Ishikawa (cell line): ENCODE measurements around the gene REX1BD.

ENCODE experiments used
- CEBPB ChIP-seq: IDR thresholded peaks from 2 replicates; pipeline ENCODE4 v1.6.1; 2012
- CREB1 ChIP-seq: IDR thresholded peaks from 2 replicates; pipeline ENCODE4 v1.6.1; 2012; ENCODE audit warnings: low read depth
- EGR1 ChIP-seq: IDR thresholded peaks from 2 replicates; pipeline ENCODE4 v1.6.1; 2012
- EP300 ChIP-seq: IDR thresholded peaks from 2 replicates; pipeline ENCODE4 v1.6.1; 2012; ENCODE audit warnings: borderline replicate concordance
- FOXM1 ChIP-seq: IDR thresholded peaks from 2 replicates; pipeline ENCODE4 v1.6.1; 2012; ENCODE audit warnings: low read depth, borderline replicate concordance
- NFIC ChIP-seq: IDR thresholded peaks from 2 replicates; pipeline ENCODE4 v1.6.1; 2012
- RAD21 ChIP-seq: IDR thresholded peaks from 2 replicates; pipeline ENCODE4 v1.6.1; 2012; ENCODE audit warnings: low read depth
- TAF1 ChIP-seq: IDR thresholded peaks from 2 replicates; pipeline ENCODE4 v1.6.1; 2012; ENCODE audit warnings: low read depth, mild to moderate bottlenecking
- TCF12 ChIP-seq: IDR thresholded peaks from 2 replicates; pipeline ENCODE4 v1.6.1; 2012; ENCODE audit warnings: low read depth
- TEAD4 ChIP-seq: IDR thresholded peaks from 2 replicates; pipeline ENCODE4 v1.6.1; 2012
- YY1 ChIP-seq: IDR thresholded peaks from 2 replicates; pipeline ENCODE4 v1.6.1; 2012; ENCODE audit warnings: low read depth
- ZBTB7A ChIP-seq: IDR thresholded peaks from 2 replicates; pipeline ENCODE4 v1.6.1; 2012; ENCODE audit warnings: low read depth
- TF ChIP-seq, protein P1 (sequence below): IDR thresholded peaks from 2 replicates; pipeline ENCODE4 v1.6.1; 2012
- TF ChIP-seq, protein P2 (sequence below): IDR thresholded peaks from 2 replicates; pipeline ENCODE4 v1.6.1; 2012
- TF ChIP-seq, protein P3 (sequence below): IDR thresholded peaks from 2 replicates; pipeline ENCODE4 v1.6.1; 2012; ENCODE audit warnings: low read depth, mild to moderate bottlenecking

The REX1BD gene

DNA sequence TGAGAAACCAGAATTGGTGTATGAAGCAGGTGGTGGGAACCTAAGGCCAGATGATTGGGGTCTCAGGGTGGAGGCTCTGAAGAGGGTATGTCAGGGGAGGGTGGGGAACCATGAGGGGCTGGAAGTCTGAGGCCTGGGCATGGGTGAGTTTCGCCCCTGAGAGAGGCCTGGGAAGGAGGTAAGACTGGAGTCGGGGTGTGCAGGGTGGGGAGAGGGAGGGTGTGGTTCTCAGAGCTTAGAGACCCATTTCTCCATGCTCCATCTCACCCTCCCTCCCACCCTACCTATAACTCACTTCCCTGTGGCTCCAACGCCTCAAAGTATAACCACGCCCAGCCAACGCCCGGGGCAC lies 47.2 kb downstream of the REX1BD start:
- TF ChIP-seq CREB1 (no peak), CEBPB (no peak), YY1 (no peak), FOXM1 (no peak), ZBTB7A (no peak), TEAD4 (no peak), TCF12 (no peak), EP300 (no peak), EGR1 (no peak), TAF1 (no peak), RAD21 (no peak), NFIC (no peak)
- TF ChIP-seq, protein P1, sequence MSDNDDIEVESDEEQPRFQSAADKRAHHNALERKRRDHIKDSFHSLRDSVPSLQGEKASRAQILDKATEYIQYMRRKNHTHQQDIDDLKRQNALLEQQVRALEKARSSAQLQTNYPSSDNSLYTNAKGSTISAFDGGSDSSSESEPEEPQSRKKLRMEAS = no peak; the same call in 1 of the 2 replicates
- TF ChIP-seq, protein P2, sequence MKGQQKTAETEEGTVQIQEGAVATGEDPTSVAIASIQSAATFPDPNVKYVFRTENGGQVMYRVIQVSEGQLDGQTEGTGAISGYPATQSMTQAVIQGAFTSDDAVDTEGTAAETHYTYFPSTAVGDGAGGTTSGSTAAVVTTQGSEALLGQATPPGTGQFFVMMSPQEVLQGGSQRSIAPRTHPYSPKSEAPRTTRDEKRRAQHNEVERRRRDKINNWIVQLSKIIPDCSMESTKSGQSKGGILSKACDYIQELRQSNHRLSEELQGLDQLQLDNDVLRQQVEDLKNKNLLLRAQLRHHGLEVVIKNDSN = no peak
- TF ChIP-seq, protein P3, sequence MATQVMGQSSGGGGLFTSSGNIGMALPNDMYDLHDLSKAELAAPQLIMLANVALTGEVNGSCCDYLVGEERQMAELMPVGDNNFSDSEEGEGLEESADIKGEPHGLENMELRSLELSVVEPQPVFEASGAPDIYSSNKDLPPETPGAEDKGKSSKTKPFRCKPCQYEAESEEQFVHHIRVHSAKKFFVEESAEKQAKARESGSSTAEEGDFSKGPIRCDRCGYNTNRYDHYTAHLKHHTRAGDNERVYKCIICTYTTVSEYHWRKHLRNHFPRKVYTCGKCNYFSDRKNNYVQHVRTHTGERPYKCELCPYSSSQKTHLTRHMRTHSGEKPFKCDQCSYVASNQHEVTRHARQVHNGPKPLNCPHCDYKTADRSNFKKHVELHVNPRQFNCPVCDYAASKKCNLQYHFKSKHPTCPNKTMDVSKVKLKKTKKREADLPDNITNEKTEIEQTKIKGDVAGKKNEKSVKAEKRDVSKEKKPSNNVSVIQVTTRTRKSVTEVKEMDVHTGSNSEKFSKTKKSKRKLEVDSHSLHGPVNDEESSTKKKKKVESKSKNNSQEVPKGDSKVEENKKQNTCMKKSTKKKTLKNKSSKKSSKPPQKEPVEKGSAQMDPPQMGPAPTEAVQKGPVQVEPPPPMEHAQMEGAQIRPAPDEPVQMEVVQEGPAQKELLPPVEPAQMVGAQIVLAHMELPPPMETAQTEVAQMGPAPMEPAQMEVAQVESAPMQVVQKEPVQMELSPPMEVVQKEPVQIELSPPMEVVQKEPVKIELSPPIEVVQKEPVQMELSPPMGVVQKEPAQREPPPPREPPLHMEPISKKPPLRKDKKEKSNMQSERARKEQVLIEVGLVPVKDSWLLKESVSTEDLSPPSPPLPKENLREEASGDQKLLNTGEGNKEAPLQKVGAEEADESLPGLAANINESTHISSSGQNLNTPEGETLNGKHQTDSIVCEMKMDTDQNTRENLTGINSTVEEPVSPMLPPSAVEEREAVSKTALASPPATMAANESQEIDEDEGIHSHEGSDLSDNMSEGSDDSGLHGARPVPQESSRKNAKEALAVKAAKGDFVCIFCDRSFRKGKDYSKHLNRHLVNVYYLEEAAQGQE = no peak

DNA sequence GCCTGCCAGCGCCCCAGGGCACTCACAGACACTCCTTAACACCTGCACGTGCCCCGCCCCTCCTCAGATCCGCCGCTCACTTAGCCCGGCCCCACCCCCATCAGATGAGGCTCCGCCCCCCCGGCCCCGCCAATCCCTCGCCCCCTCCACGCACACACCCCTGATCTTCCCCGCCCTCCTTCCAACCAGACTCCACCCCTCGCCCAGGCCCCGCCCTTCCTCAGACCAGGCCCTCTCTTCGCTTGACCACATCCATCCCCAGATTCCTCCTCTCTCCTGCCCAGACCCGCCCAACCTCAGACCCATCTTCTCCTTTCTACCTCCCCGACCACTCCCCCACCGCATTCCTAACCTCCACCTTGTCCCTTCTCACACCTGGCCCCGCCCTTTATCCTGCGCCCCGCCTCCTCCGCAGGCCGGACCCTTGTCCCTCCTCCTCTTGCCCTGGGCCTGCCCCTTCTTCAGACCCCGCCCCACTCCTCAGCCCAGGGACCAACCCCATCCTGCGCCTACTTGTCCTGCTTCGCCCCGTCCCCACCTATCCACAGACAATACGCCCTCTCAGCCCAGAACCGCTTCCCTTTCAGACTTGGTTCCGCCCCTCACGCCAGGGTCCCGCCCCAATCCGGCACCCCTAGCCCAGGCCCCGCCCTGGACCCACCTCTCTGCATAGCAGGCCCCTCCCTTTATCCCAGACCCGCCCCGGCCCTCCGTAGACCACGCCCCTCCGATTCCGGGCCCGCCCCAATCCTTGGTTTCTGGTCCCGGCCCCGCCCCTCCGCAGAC lies 47.8 kb downstream of the REX1BD start:
- TF ChIP-seq, protein P3 = no peak
- TF ChIP-seq, protein P1 = peak; percentile 82; the same call in 1 of the 2 replicates
- TF ChIP-seq, protein P2 = peak; percentile 75
- TF ChIP-seq TEAD4 = peak; percentile 32; the same call in 1 of the 2 replicates

DNA sequence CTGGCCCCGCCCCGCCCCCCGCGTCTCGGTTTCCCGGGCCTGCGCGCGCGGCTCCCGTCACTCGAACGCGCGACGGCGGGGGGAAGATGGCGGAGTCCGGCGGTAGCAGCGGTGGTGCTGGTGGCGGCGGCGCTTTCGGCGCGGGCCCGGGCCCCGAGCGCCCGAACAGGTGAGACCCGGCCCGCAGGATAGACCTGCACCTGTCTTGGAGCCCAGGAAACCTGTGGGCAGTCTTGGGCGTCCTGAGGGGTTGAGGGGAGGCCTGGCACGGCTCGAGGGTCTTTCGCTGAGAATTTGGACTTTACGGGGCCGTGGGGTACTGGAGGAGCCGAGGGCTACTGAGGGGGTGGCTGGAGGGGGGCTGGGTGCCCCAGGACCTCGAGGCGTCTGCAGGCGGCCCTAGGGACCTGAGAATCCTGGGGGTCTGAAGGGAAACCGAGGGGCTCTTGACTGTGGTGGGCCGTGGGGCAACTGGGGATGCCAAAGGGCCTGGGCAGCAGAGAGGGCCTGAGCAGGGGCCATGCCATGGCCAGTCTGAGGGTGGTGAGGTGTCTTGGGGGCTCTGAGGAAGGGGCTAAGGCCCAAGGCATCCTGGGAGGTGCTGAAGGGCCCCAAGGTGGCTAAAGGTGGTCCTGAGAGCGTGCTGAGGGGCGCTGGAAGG lies 48.5 kb downstream of the REX1BD start, which contains the start of gene KLHL26:
Gene KLHL26 (plus strand): TSS at position 60 of the 661 bp plus-strand sequence. CDS start 27 bp downstream, at position 87.
- TF ChIP-seq TEAD4 (no peak), CEBPB (no peak), NFIC (no peak), FOXM1 (no peak), EGR1 (no peak), EP300 (no peak), ZBTB7A (no peak), CREB1 (peak; percentile 68), TCF12 (no peak), RAD21 (no peak), YY1 (peak; percentile 91), TAF1 (peak; percentile 87)
- TF ChIP-seq, protein P2 = no peak
- TF ChIP-seq, protein P1 = peak; percentile 52; the same call in 1 of the 2 replicates
- TF ChIP-seq, protein P3 = no peak
